Endothelial cell of umbilical vein (primary cell): Measurements from ENCODE around the gene ORC2.

Source experiments
- CTCF ChIP-seq, 2 donors: IDR thresholded peaks; 1 replicate in 1 of 2; 2 replicates in 1 of 2; pipeline ENCODE4 v1.5.1; 2011; ENCODE audit warnings: low read length in 2 of 2, mild to moderate bottlenecking in 2 of 2, moderate library complexity in 2 of 2, control low read depth in 1 of 2, inconsistent platforms in 1 of 2, low read depth in 1 of 2; ENCODE audit not compliant: insufficient read depth in 1 of 2; ENCODE audit errors: extremely low read depth in 1 of 2
- EZH2 ChIP-seq: IDR thresholded peaks from 2 replicates; pipeline ENCODE4 v1.6.1; 2012; ENCODE audit warnings: borderline replicate concordance, low read depth, mild to moderate bottlenecking, moderate library complexity, low read length, inconsistent platforms; ENCODE audit not compliant: severe bottlenecking
- JUN ChIP-seq: IDR thresholded peaks from 2 replicates; pipeline ENCODE4 v1.6.1; 2011; ENCODE audit warnings: borderline replicate concordance, low read depth; ENCODE audit not compliant: insufficient read length, insufficient read depth
- MYC ChIP-seq: IDR thresholded peaks from one replicate; pipeline ENCODE4 v1.6.1; 2011; ENCODE audit warnings: mild to moderate bottlenecking, low read depth, low read length
- POLR2AphosphoS5 ChIP-seq: IDR thresholded peaks from 2 replicates; pipeline ENCODE4 v1.6.1; 2012; ENCODE audit warnings: low read depth, mild to moderate bottlenecking, control low read depth, low read length, moderate library complexity; ENCODE audit not compliant: insufficient read depth

GRCh38 chr2:200968735-200969134 is 5.3 kb upstream of the ORC2 start:
- TF ChIP-seq CTCF (IDR thresholded peaks at IDR 0.05; ENCODE audit: extremely low read depth in 1 of 2, insufficient read depth in 1 of 2, low read depth in 1 of 2, low read length in 2 of 2) (no peak), EZH2 (no peak), JUN (no peak), MYC (no peak), POLR2AphosphoS5 (no peak)
